Activated CD8-positive, alpha-beta memory T cell treated with anti-CD3 and anti-CD28 coated beads, Interleukin-2, amount 10 ng/mL, durations not matched to agents 7 days and 5 days (primary cell): ENCODE data around the gene TMEM238L. TPM values are rescaled to one million over a fixed set of nuclear protein-coding genes. Genes with fewer than 3 reads are reported as not detected.

Experiments
- total RNA-seq, 2 experiments: library from RNA; stranded (reverse); gene quantifications; one replicate each; pipeline ENCODE4 v1.2.3, GENCODE V29; 2021

TMEM238L gene
- total RNA-seq, 2 experiments from 2014 or later, result not detected

Other genes with a start within 250 kb of the TMEM238L start
- 1 to 10 TPM; 4.1 to 4.3 TPM for gene MYH3, start 146.8 kb downstream of the TMEM238L start, total RNA-seq
- 10 to 100 TPM; 25.6 to 30.4 TPM for gene SCO1, start 106.6 kb downstream of the TMEM238L start, total RNA-seq
- gene ADPRM, start 106.5 kb downstream of the TMEM238L start, total RNA-seq, result 10 to 100 TPM in 1 of 2 experiments, 1 to 10 TPM in 1; 9.9 to 10.6 TPM
- under 1 TPM; 0.29 to 0.35 TPM for gene TMEM220, start 74.1 kb downstream of the TMEM238L start, total RNA-seq
- not detected for gene PIRT, start 34.0 kb upstream of the TMEM238L start, total RNA-seq